Trophoblast cell (in vitro differentiated cells and primary cell): Measurements from ENCODE around the gene SLC17A9.

Experiments
- DNase-seq, 2 donors: peaks; one replicate each; pipeline ENCODE4 v3.0.0-alpha.2; 2016
- H2AFZ ChIP-seq: 2 replicates; pipeline ENCODE4 v1.6.1; 2013; ENCODE audit warnings: low read length, moderate library complexity, mild to moderate bottlenecking; ENCODE audit not compliant: insufficient read depth, poor library complexity
- H2AK5ac ChIP-seq: 2 replicates; pipeline ENCODE4 v1.6.1; 2013; ENCODE audit warnings: mild to moderate bottlenecking, low read length
- H2BK120ac ChIP-seq: 2 replicates; pipeline ENCODE4 v1.6.1; 2013; ENCODE audit warnings: low read length, mild to moderate bottlenecking, moderate library complexity; ENCODE audit not compliant: insufficient read depth, poor library complexity
- H2BK12ac ChIP-seq: 2 replicates; pipeline ENCODE4 v1.6.1; 2013; ENCODE audit warnings: mild to moderate bottlenecking, low read length, moderate library complexity
- H2BK5ac ChIP-seq: 2 replicates; pipeline ENCODE4 v1.6.1; 2013; ENCODE audit warnings: low read length, low read depth, moderate library complexity, mild to moderate bottlenecking; ENCODE audit not compliant: poor library complexity
- H3K14ac ChIP-seq: 2 replicates; pipeline ENCODE4 v1.6.1; 2013; ENCODE audit warnings: mild to moderate bottlenecking, low read length
- H3K18ac ChIP-seq: 2 replicates; pipeline ENCODE4 v1.6.1; 2013; ENCODE audit warnings: mild to moderate bottlenecking, low read length
- H3K23ac ChIP-seq: 2 replicates; pipeline ENCODE4 v1.6.1; 2013; ENCODE audit warnings: low read length
- H3K27ac ChIP-seq: 2 replicates; pipeline ENCODE4 v1.5.1; 2013; ENCODE audit warnings: low read depth, mild to moderate bottlenecking, inconsistent platforms, low read length, moderate library complexity
- H3K27me3 ChIP-seq: 2 replicates; pipeline ENCODE4 v1.6.1; 2013; ENCODE audit warnings: inconsistent platforms, mild to moderate bottlenecking, low read length, moderate library complexity; ENCODE audit not compliant: insufficient read depth
- H3K36me3 ChIP-seq, 2 experiments: 1 replicate in 1 of 2; 2 replicates in 1 of 2; pipeline ENCODE4 v1.6.1; 2013; ENCODE audit warnings: low read length in 2 of 2, mild to moderate bottlenecking in 2 of 2, moderate library complexity in 1 of 2; ENCODE audit not compliant: insufficient read depth in 2 of 2, control insufficient read depth in 1 of 2
- H3K4ac ChIP-seq: 2 replicates; pipeline ENCODE4 v1.6.1; 2013; ENCODE audit warnings: low read depth, mild to moderate bottlenecking, low read length, moderate library complexity
- H3K4me1 ChIP-seq, 2 experiments: 1 replicate in 1 of 2; 2 replicates in 1 of 2; pipeline ENCODE4 v1.6.1; 2013; ENCODE audit warnings: low read length in 2 of 2, mild to moderate bottlenecking in 2 of 2, moderate library complexity in 1 of 2; ENCODE audit not compliant: insufficient read depth in 2 of 2, control insufficient read depth in 1 of 2
- H3K4me2 ChIP-seq: 2 replicates; pipeline ENCODE4 v1.6.1; 2013; ENCODE audit warnings: inconsistent platforms, mild to moderate bottlenecking, low read length, moderate library complexity
- H3K4me3 ChIP-seq: 2 replicates; pipeline ENCODE4 v1.5.1; 2013; ENCODE audit warnings: mild to moderate bottlenecking, low read depth, low read length, inconsistent platforms
- H3K79me1 ChIP-seq: one replicate; pipeline ENCODE4 v1.6.1; 2013; ENCODE audit warnings: low read length
- H3K79me2 ChIP-seq: 2 replicates; pipeline ENCODE4 v1.6.1; 2013; ENCODE audit warnings: low read length, mild to moderate bottlenecking; ENCODE audit not compliant: control insufficient read depth, insufficient read depth, poor library complexity
- H3K9ac ChIP-seq: 2 replicates; pipeline ENCODE4 v1.6.1; 2013; ENCODE audit warnings: mild to moderate bottlenecking, low read length
- H3K9me3 ChIP-seq: 2 replicates; pipeline ENCODE4 v1.6.1; 2013; ENCODE audit warnings: low read depth, mild to moderate bottlenecking, control low read depth, inconsistent platforms, low read length; ENCODE audit not compliant: insufficient read depth
- H4K12ac ChIP-seq: 2 replicates; pipeline ENCODE4 v1.6.1; 2013; ENCODE audit warnings: low read depth, mild to moderate bottlenecking, low read length, moderate library complexity
- H4K8ac ChIP-seq: 2 replicates; pipeline ENCODE4 v1.6.1; 2013; ENCODE audit warnings: low read depth, mild to moderate bottlenecking, low read length, moderate library complexity
- H4K91ac ChIP-seq: one replicate; pipeline ENCODE4 v1.6.1; 2013; ENCODE audit warnings: low read depth, mild to moderate bottlenecking, low read length, moderate library complexity
- WGBS: extraction: QIAGEN DNeasy Blood & Tissue Kit; methylation state at CpG from one replicate; pipeline ENCODE4 v1.1.7; 2013; ENCODE audit warnings: missing lambda C conversion rate; ENCODE audit not compliant: insufficient read length, insufficient coverage; ENCODE audit errors: extremely low coverage; 5-methylcytosine and 5-hydroxymethylcytosine counted together

SLC17A9 gene

GRCh38 chr20:62914970-62915457, 37.5 kb upstream of the SLC17A9 start:
- no peaks in the 10 kb centered on the region for H3K79me1 ChIP-seq
- no peak overlapping the region for H4K91ac ChIP-seq
- H4K8ac ChIP-seq: no peak overlapping the region
- H3K14ac ChIP-seq: no peak overlapping the region
- no peak overlapping the region for H2BK120ac ChIP-seq
- H3K9me3 ChIP-seq: no peaks in the 10 kb centered on the region
- peaks cover 23% of the 10 kb centered on the region for H3K79me2 ChIP-seq
- no CpG with 5 or more reads among the region's 8 CpGs for WGBS
- no peak overlapping the region for H2AFZ ChIP-seq
- H2AK5ac ChIP-seq: no peak overlapping the region
- no peak overlapping the region for H3K18ac ChIP-seq
- peaks cover 27 to 29% of the 10 kb centered on the region in 2 experiments for H3K36me3 ChIP-seq
- H3K9ac ChIP-seq: no peak overlapping the region
- no peak overlapping the region for H3K27ac ChIP-seq
- no peak overlapping the region for H2BK5ac ChIP-seq
- no peak overlapping the region for H3K4me3 ChIP-seq
- H2BK12ac ChIP-seq: no peak overlapping the region
- no peak overlapping the region for H3K23ac ChIP-seq
- H3K27me3 ChIP-seq: no peaks in the 10 kb centered on the region
- peaks cover 5% of the 10 kb centered on the region in 2 experiments for H3K4me1 ChIP-seq
- peak overlapping the region; percentile 90 for H3K4ac ChIP-seq
- peak in 1 of 2 donors; percentile 60 for DNase-seq
- H3K4me2 ChIP-seq: no peak overlapping the region
- H4K12ac ChIP-seq: no peak overlapping the region

- no peak overlapping the region for H3K23ac ChIP-seq
- H2BK120ac ChIP-seq: no peak overlapping the region
- no peak overlapping the region for H2AK5ac ChIP-seq
- peaks cover 8 to 16% of the 10 kb centered on the region in 2 experiments for H3K4me1 ChIP-seq
- no peak overlapping the region for H3K9ac ChIP-seq
- no peak overlapping the region for H3K4me2 ChIP-seq
- H3K4ac ChIP-seq: peak overlapping the region; percentile 94
- no peaks in the 10 kb centered on the region for H3K9me3 ChIP-seq
- DNase-seq: no peak
- H2BK12ac ChIP-seq: no peak overlapping the region
- WGBS: no CpG with 5 or more reads among the region's 10 CpGs
- peaks cover 9 to 15% of the 10 kb centered on the region in 2 experiments for H3K36me3 ChIP-seq
- H3K27ac ChIP-seq: no peak overlapping the region
- H3K79me1 ChIP-seq: no peaks in the 10 kb centered on the region
- H3K4me3 ChIP-seq: no peak overlapping the region
- H3K27me3 ChIP-seq: no peaks in the 10 kb centered on the region
- no peak overlapping the region for H3K14ac ChIP-seq
- no peak overlapping the region for H4K12ac ChIP-seq
- H2AFZ ChIP-seq: no peak overlapping the region
- no peak overlapping the region for H2BK5ac ChIP-seq
- H3K18ac ChIP-seq: no peak overlapping the region
- no peak overlapping the region for H4K8ac ChIP-seq
- peaks cover 31% of the 10 kb centered on the region for H3K79me2 ChIP-seq
- H4K91ac ChIP-seq: no peak overlapping the region
These were observed 35.6 kb upstream of the SLC17A9 start for GRCh38 chr20:62916703-62917476.

GRCh38 chr20:62917720-62918119, 34.8 kb upstream of the SLC17A9 start:
- Histone ChIP-seq H3K9me3 (no peaks in the 10 kb centered on the region), H4K12ac (no peak overlapping the region), H3K4ac (peak overlapping the region; percentile 94), H3K79me2 (peaks cover 38% of the 10 kb centered on the region), H3K4me2 (no peak overlapping the region), H3K27me3 (no peaks in the 10 kb centered on the region), H3K14ac (no peak overlapping the region), H2AFZ (no peak overlapping the region), H3K79me1 (no peaks in the 10 kb centered on the region), H3K9ac (no peak overlapping the region), H3K4me3 (no peak overlapping the region), H3K4me1 (peaks cover 13 to 18% of the 10 kb centered on the region in 2 experiments), H2BK12ac (no peak overlapping the region), H3K36me3 (peaks cover 6 to 12% of the 10 kb centered on the region in 2 experiments), H3K18ac (no peak overlapping the region), H2BK5ac (no peak overlapping the region), H3K27ac (no peak overlapping the region), H2AK5ac (no peak overlapping the region), H2BK120ac (no peak overlapping the region), H4K8ac (no peak overlapping the region), H3K23ac (no peak overlapping the region), H4K91ac (no peak overlapping the region)
- no peak for DNase-seq
- WGBS: no CpG with 5 or more reads among the region's 3 CpGs

GRCh38 chr20:62918147-62918546, 34.4 kb upstream of the SLC17A9 start:
- Histone ChIP-seq H2AFZ (peak overlapping the region; percentile 10), H3K79me1 (no peaks in the 10 kb centered on the region), H3K9me3 (no peaks in the 10 kb centered on the region), H4K8ac (no peak overlapping the region), H2BK5ac (no peak overlapping the region), H4K12ac (no peak overlapping the region), H2BK120ac (no peak overlapping the region), H4K91ac (no peak overlapping the region), H3K4me2 (no peak overlapping the region), H3K4me3 (no peak overlapping the region), H3K18ac (no peak overlapping the region), H3K4me1 (peaks cover 16 to 20% of the 10 kb centered on the region in 2 experiments), H3K4ac (peak overlapping the region; percentile 66), H3K27me3 (no peaks in the 10 kb centered on the region), H3K14ac (no peak overlapping the region), H3K23ac (no peak overlapping the region), H3K27ac (no peak overlapping the region), H2AK5ac (no peak overlapping the region), H3K79me2 (peaks cover 41% of the 10 kb centered on the region), H3K9ac (no peak overlapping the region), H3K36me3 (peaks cover 3 to 8% of the 10 kb centered on the region in 2 experiments), H2BK12ac (no peak overlapping the region)
- WGBS: no CpG with 5 or more reads among the region's 3 CpGs
- no peak for DNase-seq
